ENCODE data around the gene PPIH.
"Not testable (repeated sequence)": the region's sequence is repeated elsewhere in the genome, so short reads cannot be mapped to it uniquely, and the experiment has no call there.

The PPIH gene

DNA sequence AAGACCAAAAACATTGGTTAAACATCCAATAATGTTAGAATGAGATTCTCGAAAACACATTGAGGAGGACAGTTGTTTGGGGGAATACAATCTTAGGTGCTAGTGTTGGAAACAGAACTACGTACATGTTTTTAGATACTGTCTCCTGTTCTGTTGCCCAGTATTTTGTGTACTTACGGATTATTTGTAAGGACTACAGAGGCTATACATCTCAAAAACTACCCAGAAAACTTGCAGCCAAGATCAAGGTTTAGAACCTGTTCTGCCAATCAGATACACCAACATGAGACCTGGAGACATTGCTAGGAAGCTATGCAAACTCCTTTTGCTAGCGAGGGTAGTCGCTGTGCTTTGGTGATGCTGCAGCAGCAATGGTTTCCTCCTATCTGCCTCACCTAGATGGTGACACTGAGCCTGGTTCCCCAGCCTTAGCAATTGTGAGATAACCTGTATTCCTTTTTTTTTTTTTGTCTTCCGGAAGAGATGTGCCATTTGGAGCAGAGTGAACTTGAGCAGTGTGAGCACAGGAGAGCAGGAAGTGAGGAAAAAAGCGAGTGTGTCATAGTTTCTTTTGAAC, 45.8 kb downstream of the PPIH start:
- H3K79me2 ChIP-seq (ENCODE audit: insufficient read depth, low read length): peaks cover 22% of the 10 kb centered on the region
- peaks cover 28% of the 10 kb centered on the region for H3F3A ChIP-seq (ENCODE audit: insufficient read depth)
- no peak overlapping the region for H3K4me3 ChIP-seq (ENCODE audit: insufficient read depth, low read length, poor library complexity, severe bottlenecking)
- TF ChIP-seq, protein P1, sequence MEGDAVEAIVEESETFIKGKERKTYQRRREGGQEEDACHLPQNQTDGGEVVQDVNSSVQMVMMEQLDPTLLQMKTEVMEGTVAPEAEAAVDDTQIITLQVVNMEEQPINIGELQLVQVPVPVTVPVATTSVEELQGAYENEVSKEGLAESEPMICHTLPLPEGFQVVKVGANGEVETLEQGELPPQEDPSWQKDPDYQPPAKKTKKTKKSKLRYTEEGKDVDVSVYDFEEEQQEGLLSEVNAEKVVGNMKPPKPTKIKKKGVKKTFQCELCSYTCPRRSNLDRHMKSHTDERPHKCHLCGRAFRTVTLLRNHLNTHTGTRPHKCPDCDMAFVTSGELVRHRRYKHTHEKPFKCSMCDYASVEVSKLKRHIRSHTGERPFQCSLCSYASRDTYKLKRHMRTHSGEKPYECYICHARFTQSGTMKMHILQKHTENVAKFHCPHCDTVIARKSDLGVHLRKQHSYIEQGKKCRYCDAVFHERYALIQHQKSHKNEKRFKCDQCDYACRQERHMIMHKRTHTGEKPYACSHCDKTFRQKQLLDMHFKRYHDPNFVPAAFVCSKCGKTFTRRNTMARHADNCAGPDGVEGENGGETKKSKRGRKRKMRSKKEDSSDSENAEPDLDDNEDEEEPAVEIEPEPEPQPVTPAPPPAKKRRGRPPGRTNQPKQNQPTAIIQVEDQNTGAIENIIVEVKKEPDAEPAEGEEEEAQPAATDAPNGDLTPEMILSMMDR (IDR thresholded peaks at IDR 0.05; ENCODE audit: insufficient read depth, low read length, poor library complexity, severe bottlenecking): no peak
- TF ChIP-seq EZH2phosphoT487 (conservative IDR thresholded peaks at IDR 0.05; ENCODE audit: low read length): no peak
- no peak overlapping the region for H2AFZ ChIP-seq (ENCODE audit: low read depth, low read length, severe bottlenecking)
- no peaks in the 10 kb centered on the region for H3K9me3 ChIP-seq (ENCODE audit: insufficient read depth, low read length)
- no peak overlapping the region for H3K27ac ChIP-seq (ENCODE audit: low read depth, low read length)
- peaks cover 45% of the 10 kb centered on the region for H3K36me3 ChIP-seq (ENCODE audit: low read length)
- H3K9me2 ChIP-seq (replicated peaks; ENCODE audit: insufficient read depth, low read length): no peaks in the 10 kb centered on the region
- no peak overlapping the region for H3K9ac ChIP-seq (ENCODE audit: low read length)
- H4K20me1 ChIP-seq (ENCODE audit: low read depth, low read length): peaks cover 27% of the 10 kb centered on the region
- no peak overlapping the region for H3K4me2 ChIP-seq (ENCODE audit: low read depth, low read length, poor library complexity, severe bottlenecking)
- no peaks in the 10 kb centered on the region for H3K27me3 ChIP-seq (ENCODE audit: low read length)

DNA sequence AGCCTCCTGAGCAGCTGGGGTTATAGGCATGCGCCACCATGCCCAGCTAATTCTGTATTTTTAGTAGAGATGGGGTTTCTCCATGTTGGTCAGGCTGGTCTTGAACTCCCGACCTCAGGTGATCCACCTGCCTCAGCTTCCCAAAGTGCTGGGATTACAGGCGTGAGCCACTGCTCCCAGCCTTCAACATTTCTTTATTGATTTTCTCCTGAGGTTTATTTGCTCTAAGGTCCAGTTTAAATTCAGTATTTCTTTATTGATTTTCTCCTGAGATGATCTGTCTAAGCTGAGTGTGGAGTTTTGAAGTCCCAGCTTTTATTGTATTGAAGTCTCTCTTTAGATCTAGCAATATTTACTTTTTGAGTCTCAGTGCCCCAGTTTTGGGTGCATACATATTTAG, 54.6 kb downstream of the PPIH start:
- not testable (repeated sequence) for H3K9me2 ChIP-seq (replicated peaks; ENCODE audit: insufficient read depth, low read length); H3K9me3 ChIP-seq (ENCODE audit: insufficient read depth, low read length)
- H3K79me2 ChIP-seq (ENCODE audit: insufficient read depth, low read length): peaks cover 24% of the 10 kb centered on the region; the same call in 1 of the 2 replicates

DNA sequence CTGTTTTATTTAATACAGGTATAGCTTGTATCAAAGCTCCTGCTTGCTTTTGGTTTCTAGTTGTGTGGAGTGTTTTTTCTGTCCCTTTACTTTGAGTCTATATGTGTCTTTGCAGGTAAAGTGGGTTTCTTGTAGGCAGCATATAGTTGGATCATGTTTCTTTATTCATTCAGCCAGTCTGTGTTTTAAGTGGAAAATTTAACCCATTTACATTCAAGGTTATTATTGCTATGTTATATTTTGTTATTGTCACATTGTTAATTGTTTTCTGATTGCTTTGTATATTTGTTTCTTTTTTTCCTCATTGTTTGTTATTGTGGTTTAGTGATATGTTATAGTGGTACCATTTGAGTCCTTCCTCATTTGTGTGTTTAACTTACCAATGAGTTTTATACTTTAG, 55.1 kb downstream of the PPIH start:
- Histone ChIP-seq H3F3A (ENCODE audit: insufficient read depth) (peaks cover 9% of the 10 kb centered on the region), H3K79me2 (ENCODE audit: insufficient read depth, low read length) (peaks cover 24% of the 10 kb centered on the region; the same call in 1 of the 2 replicates), H3K4me3 (ENCODE audit: insufficient read depth, low read length, poor library complexity, severe bottlenecking) (no peak overlapping the region), H3K9me2 (replicated peaks; ENCODE audit: insufficient read depth, low read length) (no peaks in the 10 kb centered on the region), H3K4me2 (ENCODE audit: low read depth, low read length, poor library complexity, severe bottlenecking) (no peak overlapping the region), H3K9ac (ENCODE audit: low read length) (no peak overlapping the region), H2AFZ (ENCODE audit: low read depth, low read length, severe bottlenecking) (no peak overlapping the region), H4K20me1 (ENCODE audit: low read depth, low read length) (no peaks in the 10 kb centered on the region), H3K27ac (ENCODE audit: low read depth, low read length) (no peak overlapping the region), H3K27me3 (ENCODE audit: low read length) (no peaks in the 10 kb centered on the region), H3K9me3 (ENCODE audit: insufficient read depth, low read length) (no peaks in the 10 kb centered on the region), H3K36me3 (ENCODE audit: low read length) (peaks cover 23% of the 10 kb centered on the region; the same call in 1 of the 2 replicates)
- TF ChIP-seq, protein P1 (IDR thresholded peaks at IDR 0.05; ENCODE audit: insufficient read depth, low read length, poor library complexity, severe bottlenecking): no peak
- no peak for TF ChIP-seq EZH2phosphoT487 (conservative IDR thresholded peaks at IDR 0.05; ENCODE audit: low read length)

More for the DNA sequence above, 54.6 kb downstream of the PPIH start:
- not testable (repeated sequence) for H3K4me2 ChIP-seq (ENCODE audit: low read depth, low read length, poor library complexity, severe bottlenecking); H3K9ac ChIP-seq (ENCODE audit: low read length); H3K27ac ChIP-seq (ENCODE audit: low read depth, low read length); H3K27me3 ChIP-seq (ENCODE audit: low read length); H3K4me3 ChIP-seq (ENCODE audit: insufficient read depth, low read length, poor library complexity, severe bottlenecking); H2AFZ ChIP-seq (ENCODE audit: low read depth, low read length, severe bottlenecking); H4K20me1 ChIP-seq (ENCODE audit: low read depth, low read length)
- Histone ChIP-seq H3F3A (ENCODE audit: insufficient read depth) (peaks cover 14% of the 10 kb centered on the region), H3K36me3 (ENCODE audit: low read length) (peaks cover 27% of the 10 kb centered on the region; the same call in 1 of the 2 replicates)

DNA sequence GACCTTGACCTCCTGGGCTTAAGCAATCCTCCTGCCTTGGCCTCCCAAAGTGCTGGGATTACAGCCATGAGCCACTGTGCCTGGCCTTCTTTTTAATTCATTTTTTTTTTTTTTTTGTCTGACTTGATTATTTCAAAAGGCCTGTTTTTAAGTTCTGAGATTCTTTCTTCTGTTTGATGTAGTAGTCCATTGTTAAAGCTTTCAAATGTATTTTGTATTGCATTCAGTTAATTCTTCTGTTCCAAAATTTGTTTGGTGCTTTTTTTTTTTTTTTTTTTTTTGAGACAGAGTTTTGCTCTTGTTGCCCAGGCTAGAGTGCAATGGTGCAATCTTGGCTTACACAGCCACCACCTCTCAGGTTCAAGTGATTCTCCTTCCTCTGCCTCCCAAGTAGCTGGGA, 56.2 kb downstream of the PPIH start:
- not testable (repeated sequence) for H3K9me3 ChIP-seq (ENCODE audit: insufficient read depth, low read length); H3K27me3 ChIP-seq (ENCODE audit: low read length); H3K9ac ChIP-seq (ENCODE audit: low read length); H3K4me2 ChIP-seq (ENCODE audit: low read depth, low read length, poor library complexity, severe bottlenecking); H3K27ac ChIP-seq (ENCODE audit: low read depth, low read length); H3K4me3 ChIP-seq (ENCODE audit: insufficient read depth, low read length, poor library complexity, severe bottlenecking); H3K9me2 ChIP-seq (replicated peaks; ENCODE audit: insufficient read depth, low read length); H3F3A ChIP-seq (ENCODE audit: insufficient read depth); H2AFZ ChIP-seq (ENCODE audit: low read depth, low read length, severe bottlenecking); H4K20me1 ChIP-seq (ENCODE audit: low read depth, low read length)
- Histone ChIP-seq H3K36me3 (ENCODE audit: low read length) (peaks cover 22% of the 10 kb centered on the region; the same call in 1 of the 2 replicates), H3K79me2 (ENCODE audit: insufficient read depth, low read length) (peaks cover 22% of the 10 kb centered on the region; the same call in 1 of the 2 replicates)

Measured in SU-DHL-6 (cell line).